HAP-1 (cell line): ENCODE results near the gene CUL2.
"Not testable (repeated sequence)": the region's sequence is repeated elsewhere in the genome, so short reads cannot be mapped to it uniquely, and the experiment has no call there.

Source experiments
- DNase-seq, 2 experiments: peaks; one replicate each; pipeline ENCODE4 v3.0.0-alpha.2; 2016 to 2020; ENCODE audit warnings: low spot score in 2 of 2
- H3K27me3 ChIP-seq: fragments of 250-450 bp; sonication (Bioruptor Pico); 2 replicates; pipeline ENCODE4 v1.5.1; 2020; ENCODE audit warnings: low read depth, mild to moderate bottlenecking, moderate library complexity
- H3K36me3 ChIP-seq: fragments of 250-450 bp; sonication (Bioruptor Pico); replicated peaks from 2 replicates; pipeline ENCODE4 v1.5.1; 2020; ENCODE audit warnings: mild to moderate bottlenecking
- H3K4me1 ChIP-seq: fragments of 250-450 bp; sonication (Bioruptor Pico); 2 replicates; pipeline ENCODE4 v1.5.1; 2020; ENCODE audit warnings: mild to moderate bottlenecking
- H3K4me3 ChIP-seq: fragments of 250-450 bp; sonication (Bioruptor Pico); 2 replicates; pipeline ENCODE4 v1.5.1; 2020; ENCODE audit warnings: mild to moderate bottlenecking, moderate library complexity
- H3K9me3 ChIP-seq: fragments of 250-450 bp; sonication (Bioruptor Pico); 2 replicates; pipeline ENCODE4 v1.5.1; 2020; ENCODE audit warnings: mild to moderate bottlenecking, moderate library complexity
- in situ Hi-C: fragments of 300-500 bp; cut with MboI; formaldehyde crosslinking; loops from 3 replicates; pipeline ENCODE4 v1.14.3; 2020; ENCODE audit warnings: low sequenced_read_pairs, inconsistent platforms, mixed read lengths

The CUL2 gene

GRCh38 chr10:35059481-35059880, 30.7 kb downstream of the CUL2 start:
- H3K4me1 ChIP-seq, result peaks cover 9% of the 10 kb centered on the region
- in situ Hi-C loops, result no loop called here
- H3K36me3 ChIP-seq, result peaks cover 14% of the 10 kb centered on the region
- no peaks in the 10 kb centered on the region for H3K9me3 ChIP-seq
- DNase-seq, result no peak
- no peak overlapping the region for H3K4me3 ChIP-seq
- no peaks in the 10 kb centered on the region for H3K27me3 ChIP-seq

- Histone ChIP-seq H3K9me3 (no peaks in the 10 kb centered on the region), H3K4me1 (peaks cover 9% of the 10 kb centered on the region), H3K27me3 (no peaks in the 10 kb centered on the region), H3K4me3 (no peak overlapping the region), H3K36me3 (peaks cover 21% of the 10 kb centered on the region)
- no peak for DNase-seq
- in situ Hi-C loops, result no loop called here
Measured at GRCh38 chr10:35058686-35059085, 31.5 kb downstream of the CUL2 start.

GRCh38 chr10:35058134-35058533, 32.0 kb downstream of the CUL2 start:
- Histone ChIP-seq H3K27me3 (no peaks in the 10 kb centered on the region), H3K4me3 (no peak overlapping the region), H3K9me3 (no peaks in the 10 kb centered on the region), H3K36me3 (peaks cover 25% of the 10 kb centered on the region), H3K4me1 (peaks cover 9% of the 10 kb centered on the region)
- in situ Hi-C loops, result no loop called here
- peak; percentile 13 to 46 for DNase-seq

GRCh38 chr10:35056686-35057085, 33.5 kb downstream of the CUL2 start:
- Histone ChIP-seq H3K4me3 (no peak overlapping the region), H3K4me1 (peaks cover 9% of the 10 kb centered on the region)
- in situ Hi-C loops, result no loop called here

GRCh38 chr10:35056133-35056532, 34.0 kb downstream of the CUL2 start:
- Histone ChIP-seq H3K4me1 (peaks cover 9% of the 10 kb centered on the region), H3K27me3 (no peaks in the 10 kb centered on the region), H3K4me3 (no peak overlapping the region), H3K36me3 (peaks cover 27% of the 10 kb centered on the region), H3K9me3 (no peaks in the 10 kb centered on the region)
- no peak for DNase-seq
- in situ Hi-C loops, result no loop called here

More at GRCh38 chr10:35056686-35057085, 33.5 kb downstream of the CUL2 start:
- Histone ChIP-seq H3K36me3 (peaks cover 27% of the 10 kb centered on the region), H3K27me3 (no peaks in the 10 kb centered on the region), H3K9me3 (no peaks in the 10 kb centered on the region)
- no peak for DNase-seq

GRCh38 chr10:35050568-35050967, 39.6 kb downstream of the CUL2 start:
- DNase-seq, result no peak
- no peaks in the 10 kb centered on the region for H3K4me1 ChIP-seq
- in situ Hi-C loops, result no loop called here
- no peaks in the 10 kb centered on the region for H3K9me3 ChIP-seq
- H3K4me3 ChIP-seq, result no peak overlapping the region
- H3K27me3 ChIP-seq, result no peaks in the 10 kb centered on the region
- peaks cover 20% of the 10 kb centered on the region for H3K36me3 ChIP-seq

GRCh38 chr10:35046074-35046473, 44.1 kb downstream of the CUL2 start:
- H3K4me1 ChIP-seq, result peaks cover 11% of the 10 kb centered on the region
- H3K4me3 ChIP-seq, result no peak overlapping the region
- no peak for DNase-seq
- in situ Hi-C loops, result no loop called here
- no peaks in the 10 kb centered on the region for H3K27me3 ChIP-seq
- H3K9me3 ChIP-seq, result no peaks in the 10 kb centered on the region
- peaks cover 14% of the 10 kb centered on the region for H3K36me3 ChIP-seq

GRCh38 chr10:35045275-35045674, 44.9 kb downstream of the CUL2 start:
- DNase-seq, H3K4me3 ChIP-seq, H3K9me3 ChIP-seq, H3K27me3 ChIP-seq, in situ Hi-C loops: not testable (repeated sequence)
- H3K36me3 ChIP-seq, result peaks cover 14% of the 10 kb centered on the region
- H3K4me1 ChIP-seq, result peaks cover 16% of the 10 kb centered on the region

GRCh38 chr10:35043796-35044344, 46.3 kb downstream of the CUL2 start:
- no peak overlapping the region for H3K4me3 ChIP-seq
- peaks cover 12% of the 10 kb centered on the region for H3K36me3 ChIP-seq
- DNase-seq, result no peak
- no peaks in the 10 kb centered on the region for H3K9me3 ChIP-seq
- no peaks in the 10 kb centered on the region for H3K27me3 ChIP-seq
- in situ Hi-C loops, result no loop called here
- H3K4me1 ChIP-seq, result peaks cover 16% of the 10 kb centered on the region

GRCh38 chr10:35042783-35043182, 47.4 kb downstream of the CUL2 start:
- Histone ChIP-seq H3K27me3 (no peaks in the 10 kb centered on the region), H3K9me3 (no peaks in the 10 kb centered on the region), H3K4me3 (no peak overlapping the region), H3K4me1 (peaks cover 16% of the 10 kb centered on the region), H3K36me3 (peaks cover 11% of the 10 kb centered on the region)
- no peak for DNase-seq
- in situ Hi-C loops, result no loop called here

- H3K9me3 ChIP-seq, result no peaks in the 10 kb centered on the region
- peaks cover 16% of the 10 kb centered on the region for H3K4me1 ChIP-seq
- in situ Hi-C loops, result no loop called here
- no peak overlapping the region for H3K4me3 ChIP-seq
- no peaks in the 10 kb centered on the region for H3K27me3 ChIP-seq
- no peak for DNase-seq
- H3K36me3 ChIP-seq, result peaks cover 11% of the 10 kb centered on the region
Measured at GRCh38 chr10:35041502-35041879, 48.6 kb downstream of the CUL2 start.

GRCh38 chr10:35040760-35041501, 49.2 kb downstream of the CUL2 start:
- Histone ChIP-seq H3K9me3 (no peaks in the 10 kb centered on the region), H3K4me3 (no peak overlapping the region), H3K27me3 (no peaks in the 10 kb centered on the region), H3K36me3 (peaks cover 11% of the 10 kb centered on the region), H3K4me1 (peaks cover 16% of the 10 kb centered on the region)
- peak; percentile 75 to 96 for DNase-seq
- in situ Hi-C loops, result no loop called here

GRCh38 chr10:35037104-35037503, 53.0 kb downstream of the CUL2 start:
- in situ Hi-C loops, result no loop called here
- H3K9me3 ChIP-seq, result no peaks in the 10 kb centered on the region
- H3K36me3 ChIP-seq, result peaks cover 7% of the 10 kb centered on the region
- H3K4me1 ChIP-seq, result peaks cover 15% of the 10 kb centered on the region
- DNase-seq, result no peak
- H3K27me3 ChIP-seq, result no peaks in the 10 kb centered on the region
- H3K4me3 ChIP-seq, result no peak overlapping the region

- Histone ChIP-seq H3K9me3 (no peaks in the 10 kb centered on the region), H3K36me3 (peaks cover 13% of the 10 kb centered on the region), H3K27me3 (no peaks in the 10 kb centered on the region), H3K4me1 (peaks cover 2% of the 10 kb centered on the region), H3K4me3 (no peak overlapping the region)
- in situ Hi-C loops, result no loop called here
- DNase-seq, result no peak
Measured at GRCh38 chr10:35035606-35036005, 54.5 kb downstream of the CUL2 start.
